Right lobe of liver (tissue), 6 donors: ENCODE results near the gene MCCC1. TPM values are rescaled to one million over a fixed set of nuclear protein-coding genes. Genes with fewer than 3 reads are reported as not detected.

ENCODE experiments used
- ATAC-seq, 4 donors: fragments of 200-7000 bp; cut with Tn5 transposase; one replicate each; pipeline ENCODE4 v1.9.1; 2020; ENCODE audit warnings: mild to moderate bottlenecking in 4 of 4, moderate library complexity in 4 of 4
- DNase-seq, 3 donors: peaks; one replicate each; pipeline ENCODE4 v3.0.0-alpha.2; 2020
- H3K27ac ChIP-seq, 3 donors: fragments of 200-600 bp; one replicate each; pipeline ENCODE4 v1.8.0; 2022
- H3K27me3 ChIP-seq, 2 donors: fragments of 200-600 bp; one replicate each; pipeline ENCODE4 v1.8.0; 2022
- H3K36me3 ChIP-seq, 4 donors: fragments of 200-600 bp; sonication (generic) in 1 of 4; one replicate each; pipeline versions ENCODE4 v1.5.1 to v1.8.0; 2017 to 2022; ENCODE audit warnings: control low read depth in 1 of 4
- H3K4me1 ChIP-seq, 4 donors: fragments of 200-600 bp; sonication (generic) in 1 of 4; one replicate each; pipeline versions ENCODE4 v1.5.1 to v1.8.0; 2017 to 2022; ENCODE audit warnings: control low read depth in 1 of 4
- H3K4me3 ChIP-seq, 3 donors: fragments of 200-600 bp; one replicate each; pipeline ENCODE4 v1.8.0; 2022
- H3K9me3 ChIP-seq, 4 donors: fragments of 200-600 bp; sonication (generic) in 1 of 4; one replicate each; pipeline versions ENCODE4 v1.5.1 to v1.8.0; 2017 to 2022; ENCODE audit warnings: control low read depth in 1 of 4
- CTCF ChIP-seq, 4 donors: fragments of 200-600 bp in 3 of 4; fragments of 450-650 bp in 1 of 4; IDR thresholded peaks; one replicate each; pipeline versions ENCODE4 v1.5.1 to v1.8.0; 2016 to 2022; ENCODE audit warnings: antibody characterized with exemption in 4 of 4, mild to moderate bottlenecking in 2 of 4
- POLR2A ChIP-seq: fragments of 450-650 bp; IDR thresholded peaks from one replicate; pipeline ENCODE4 v1.6.1; 2017; ENCODE audit warnings: antibody characterized with exemption, mild to moderate bottlenecking
- WGBS: methylation state at CpG from one replicate; pipeline ENCODE4 v1.1.6; 2018; ENCODE audit warnings: low coverage, low lambda C conversion rate; ENCODE audit not compliant: insufficient coverage; ENCODE audit errors: missing lambda C conversion rate; 5-methylcytosine and 5-hydroxymethylcytosine counted together
- intact Hi-C, 2 donors: fragments of 100-400 bp; cut with DNase I; formaldehyde crosslinking; loops; one replicate each; pipeline versions ENCODE4 v1.11.2 to v1.14.1; 2022
- total RNA-seq, 6 experiments: library from RNA; depleted of rRNA in 2 of 6; stranded (reverse); fragments of >200 nt in 2 of 6; fragmentation: NEBNext Ultra II Directional in 3 of 6; extraction: Animal tissue kit (Norgen Biotek cat#: 25700) in 3 of 6; gene quantifications; one replicate each; pipeline versions ENCODE4 v1.1.0 to v1.2.4, GENCODE V29; 2016 to 2023
- donor health status: DM: no; HTN: yes; CAD: no.
- donor health status: DM: no; HTN: no; CAD: no.
- donor health status: DM: no; HTN: no; CAD: no.
- donor health status: DM: no; HTN: yes; CAD: no.
- donor health status: DM: no; HTN: yes; CAD: no.

MCCC1 gene
- total RNA-seq, 6 experiments from 2014 or later = 34.0 to 57.0 (median 48.2) TPM

- ATAC-seq = no peak
- no peak overlapping the region for H3K4me3 ChIP-seq
- no peak overlapping the region for H3K27ac ChIP-seq
- TF ChIP-seq CTCF (IDR thresholded peaks at IDR 0.05) (no peak), POLR2A (no peak)
- no peaks in the 10 kb centered on the region for H3K36me3 ChIP-seq
- no peaks in the 10 kb centered on the region for H3K9me3 ChIP-seq
- peaks cover 0 to 43% (median 15%) of the 10 kb centered on the region in 4 donors for H3K4me1 ChIP-seq
- H3K27me3 ChIP-seq = no peaks in the 10 kb centered on the region
- intact Hi-C loops = no loop called here
- no peak for DNase-seq
Measured at GRCh38 chr3:182969277-182969676, 130.0 kb downstream of the MCCC1 start.

GRCh38 chr3:182967218-182968204 lies 131.8 kb downstream of the MCCC1 start:
- no peaks in the 10 kb centered on the region for H3K36me3 ChIP-seq
- intact Hi-C loops = no loop called here
- H3K4me3 ChIP-seq = no peak overlapping the region
- ATAC-seq (no peak), DNase-seq (no peak)
- no peaks in the 10 kb centered on the region for H3K27me3 ChIP-seq
- WGBS = 51% methylated on average over 6 of the region's 6 CpGs
- no peaks in the 10 kb centered on the region for H3K9me3 ChIP-seq
- no peak for TF ChIP-seq POLR2A
- TF ChIP-seq CTCF (IDR thresholded peaks at IDR 0.05) = no peak
- H3K4me1 ChIP-seq = peaks cover 0 to 44% (median 15%) of the 10 kb centered on the region in 4 donors
- H3K27ac ChIP-seq = no peak overlapping the region

GRCh38 chr3:182965861-182966366 lies 133.4 kb downstream of the MCCC1 start:
- no peak overlapping the region for H3K27ac ChIP-seq
- peaks cover 0 to 42% (median 14%) of the 10 kb centered on the region in 4 donors for H3K4me1 ChIP-seq
- 85% methylated on average over 9 of the region's 9 CpGs for WGBS
- ATAC-seq (no peak), DNase-seq (no peak)
- H3K27me3 ChIP-seq = no peaks in the 10 kb centered on the region
- TF ChIP-seq POLR2A (no peak), CTCF (IDR thresholded peaks at IDR 0.05) (no peak)
- no peak overlapping the region for H3K4me3 ChIP-seq
- no peaks in the 10 kb centered on the region for H3K9me3 ChIP-seq
- intact Hi-C loops = no loop called here
- H3K36me3 ChIP-seq = no peaks in the 10 kb centered on the region

Other genes with a start within 250 kb of the MCCC1 start
- 10 to 100 TPM; 15.7 to 41.5 (median 31.9) TPM for gene DCUN1D1, start 119.0 kb downstream of the MCCC1 start, total RNA-seq
- gene LAMP3, start 63.2 kb upstream of the MCCC1 start, total RNA-seq = under 1 TPM in 4 of 6 experiments, not detected in 2; 0.13 to 0.56 (median 0.37) TPM
- gene B3GNT5, start 153.8 kb upstream of the MCCC1 start, total RNA-seq = 10 to 100 TPM in 2 of 6 experiments, 1 to 10 TPM in 2, under 1 TPM in 2; 0.27 to 12.5 (median 5.5) TPM